Body of pancreas (tissue), 4 donors: ENCODE data around the gene DMD.

Source experiments
- POLR2A ChIP-seq, 3 donors: fragments of 450-650 bp; IDR thresholded peaks; one replicate each; pipeline ENCODE4 v1.6.1; 2016; ENCODE audit warnings: antibody characterized with exemption in 3 of 3, mild to moderate bottlenecking in 2 of 3
- TF ChIP-seq, protein P1 (sequence below), 7 experiments: fragments of 450-650 bp in 4 of 7; fragments of 200-600 bp in 3 of 7; sonication (generic) in 3 of 7; IDR thresholded peaks; one replicate each; pipeline ENCODE4 v1.5.1; 2016 to 2019; ENCODE audit warnings: antibody characterized with exemption in 7 of 7

DNA sequence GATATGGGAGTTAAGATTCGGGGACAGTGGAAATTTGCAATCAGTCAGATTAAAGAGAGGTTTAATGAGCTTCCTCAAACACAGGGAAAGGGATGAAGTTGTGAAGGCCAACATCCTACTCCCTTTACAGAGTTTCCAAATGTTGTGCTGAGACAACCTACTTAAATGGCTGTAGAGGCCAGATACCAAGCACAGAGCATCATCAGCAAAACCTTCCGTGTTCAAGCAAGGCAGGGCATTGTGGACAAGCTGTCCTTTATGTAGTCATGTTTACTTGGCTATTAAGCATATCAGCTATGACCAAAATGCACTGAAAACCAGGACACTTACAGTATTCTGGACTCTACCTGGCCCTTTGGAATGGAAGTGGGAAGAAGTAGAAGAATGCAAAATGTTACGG is 197.3 kb downstream of the DMD start:
- TF ChIP-seq, protein P1, sequence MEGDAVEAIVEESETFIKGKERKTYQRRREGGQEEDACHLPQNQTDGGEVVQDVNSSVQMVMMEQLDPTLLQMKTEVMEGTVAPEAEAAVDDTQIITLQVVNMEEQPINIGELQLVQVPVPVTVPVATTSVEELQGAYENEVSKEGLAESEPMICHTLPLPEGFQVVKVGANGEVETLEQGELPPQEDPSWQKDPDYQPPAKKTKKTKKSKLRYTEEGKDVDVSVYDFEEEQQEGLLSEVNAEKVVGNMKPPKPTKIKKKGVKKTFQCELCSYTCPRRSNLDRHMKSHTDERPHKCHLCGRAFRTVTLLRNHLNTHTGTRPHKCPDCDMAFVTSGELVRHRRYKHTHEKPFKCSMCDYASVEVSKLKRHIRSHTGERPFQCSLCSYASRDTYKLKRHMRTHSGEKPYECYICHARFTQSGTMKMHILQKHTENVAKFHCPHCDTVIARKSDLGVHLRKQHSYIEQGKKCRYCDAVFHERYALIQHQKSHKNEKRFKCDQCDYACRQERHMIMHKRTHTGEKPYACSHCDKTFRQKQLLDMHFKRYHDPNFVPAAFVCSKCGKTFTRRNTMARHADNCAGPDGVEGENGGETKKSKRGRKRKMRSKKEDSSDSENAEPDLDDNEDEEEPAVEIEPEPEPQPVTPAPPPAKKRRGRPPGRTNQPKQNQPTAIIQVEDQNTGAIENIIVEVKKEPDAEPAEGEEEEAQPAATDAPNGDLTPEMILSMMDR (IDR thresholded peaks at IDR 0.05): no peak
- TF ChIP-seq POLR2A (IDR thresholded peaks at IDR 0.05): no peak
